Lung (tissue), 12 donors: ENCODE results near the gene GTPBP4. TPM values are rescaled to one million over a fixed set of nuclear protein-coding genes. Genes with fewer than 3 reads are reported as not detected.

ENCODE experiments used
- ATAC-seq: fragments of 200-7000 bp; cut with Tn5 transposase; one replicate; pipeline ENCODE4 v1.9.1; 2020; ENCODE audit warnings: moderate number of reproducible peaks; ENCODE audit not compliant: insufficient read depth, low FRiP score
- DNase-seq, 3 donors: peaks; one replicate each; pipeline ENCODE4 v3.0.0-alpha.2; 2013 to 2017
- H3K27ac ChIP-seq, 2 donors: one replicate each; pipeline ENCODE4 v1.5.1; 2013; ENCODE audit warnings: mild to moderate bottlenecking in 2 of 2, moderate library complexity in 2 of 2, control low read depth in 1 of 2, inconsistent platforms in 1 of 2, low read depth in 1 of 2, low read length in 1 of 2
- H3K27me3 ChIP-seq, 3 donors: one replicate each; pipeline ENCODE4 v1.5.1; 2013; ENCODE audit warnings: low read length in 2 of 3; ENCODE audit not compliant: control insufficient read depth in 3 of 3, insufficient read depth in 3 of 3
- H3K36me3 ChIP-seq, 4 donors: one replicate each; pipeline ENCODE4 v1.5.1; 2013; ENCODE audit warnings: low read length in 4 of 4, mild to moderate bottlenecking in 1 of 4, moderate library complexity in 1 of 4; ENCODE audit not compliant: control insufficient read depth in 4 of 4, insufficient read depth in 4 of 4
- H3K4me1 ChIP-seq, 5 donors: one replicate each; pipeline ENCODE4 v1.5.1; 2013; ENCODE audit warnings: low read length in 5 of 5, mild to moderate bottlenecking in 2 of 5, moderate library complexity in 1 of 5; ENCODE audit not compliant: control insufficient read depth in 5 of 5, insufficient read depth in 5 of 5
- H3K4me3 ChIP-seq: one replicate; pipeline ENCODE4 v1.5.1; 2013; ENCODE audit warnings: mild to moderate bottlenecking, control low read depth, moderate library complexity
- H3K9ac ChIP-seq, 2 donors: one replicate each; pipeline ENCODE4 v1.5.1; 2013; ENCODE audit warnings: low read length in 2 of 2, control low read depth in 1 of 2; ENCODE audit not compliant: insufficient read depth in 1 of 2
- H3K9me3 ChIP-seq, 4 donors: one replicate each; pipeline ENCODE4 v1.5.1; 2013; ENCODE audit warnings: low read length in 3 of 4, mild to moderate bottlenecking in 1 of 4, moderate library complexity in 1 of 4; ENCODE audit not compliant: control insufficient read depth in 4 of 4, insufficient read depth in 3 of 4
- CTCF ChIP-seq: IDR thresholded peaks from 2 replicates; pipeline ENCODE4 v1.5.1; 2012; ENCODE audit warnings: mild to moderate bottlenecking; ENCODE audit errors: control extremely low read depth, extremely low read depth
- WGBS, 2 donors: extraction: QIAGEN DNeasy Blood & Tissue Kit; methylation state at CpG; one replicate each; pipeline ENCODE4 v1.1.7; 2013; 5-methylcytosine and 5-hydroxymethylcytosine counted together
- polyA plus RNA-seq, 2 donors: library from polyadenylated mRNA; stranded (reverse); fragments of 200-250 nt; gene quantifications; one replicate each; pipeline ENCODE4 v1.2.1, GENCODE V29; 2013
- total RNA-seq, 2 donors: library from RNA; depleted of rRNA in 1 of 2; stranded (reverse); fragments of >200 nt in 1 of 2; gene quantifications; one replicate each; pipeline ENCODE4 v1.2.1, GENCODE V29; 2014 to 2021
- donor health status: control.
- donor health status: control.
- donor health status: Bipolar disorder and iron deficiency.
- donor health status: healthy.
- donor health status: DM: yes; HTN: yes; CAD: no.

GTPBP4 gene
- total and polyA plus RNA-seq, 4 donors = 17.6 to 43.6 (median 39.1) TPM

GRCh38 chr10:1048732-1049424 lies 60.6 kb downstream of the GTPBP4 start, which contains the start of gene IDI1:
TSS of gene IDI1 (minus strand) at chr10:1049119. CDS start at chr10:1049003, 116 bp downstream.
- H3K4me1 ChIP-seq = peaks cover 7 to 26% (median 11%) of the 10 kb centered on the region in 5 donors
- peaks cover 0 to 2% (median 0%) of the 10 kb centered on the region in 4 donors for H3K9me3 ChIP-seq
- H3K4me3 ChIP-seq = peak within 1 kb of the TSS; percentile 100
- 0 to 1% methylated on average over 78 to 83 of the region's 83 CpGs for WGBS, 2 donors
- H3K9ac ChIP-seq = peak within 1 kb of the TSS; percentile 81 to 87
- peaks cover 0 to 20% (median 6%) of the 10 kb centered on the region in 4 donors for H3K36me3 ChIP-seq
- H3K27me3 ChIP-seq = no peaks in the 10 kb centered on the region
- no peak for TF ChIP-seq CTCF
- peak; percentile 92 for ATAC-seq
- H3K27ac ChIP-seq = peak within 1 kb of the TSS; percentile 98
- peak; percentile 99 for DNase-seq

- Histone ChIP-seq H3K36me3 (peaks cover 0 to 23% (median 9%) of the 10 kb centered on the region in 4 donors), H3K27me3 (no peaks in the 10 kb centered on the region), H3K4me3 (peak overlapping the region; percentile 63), H3K27ac (peak overlapping the region; percentile 98), H3K4me1 (peaks cover 3 to 28% (median 8%) of the 10 kb centered on the region in 5 donors), H3K9me3 (peaks cover 0 to 2% (median 0%) of the 10 kb centered on the region in 4 donors), H3K9ac (peak overlapping the region; percentile 16 to 81)
- TF ChIP-seq CTCF = no peak
- WGBS, 2 donors = 1% methylated on average over 30 to 34 of the region's 34 CpGs
- ATAC-seq (no peak), DNase-seq (no peak)
Measured at GRCh38 chr10:1049425-1049958, 61.3 kb downstream of the GTPBP4 start.

- no peak for TF ChIP-seq CTCF
- Histone ChIP-seq H3K27ac (peak overlapping the region; percentile 98), H3K9me3 (peaks cover 0 to 2% (median 0%) of the 10 kb centered on the region in 4 donors), H3K4me1 (peaks cover 6 to 33% (median 9%) of the 10 kb centered on the region in 5 donors), H3K9ac (peak overlapping the region in 1 of 2 donors; percentile 81), H3K4me3 (no peak overlapping the region), H3K36me3 (peaks cover 0 to 23% (median 8%) of the 10 kb centered on the region in 4 donors), H3K27me3 (no peaks in the 10 kb centered on the region)
- DNase-seq (peak in 2 of 3 donors; percentile 25 to 29), ATAC-seq (no peak)
- 35 to 54% methylated on average over 5 of the region's 5 CpGs for WGBS, 2 donors
Measured at GRCh38 chr10:1050145-1050544, 61.9 kb downstream of the GTPBP4 start.
